GM12892 (cell line): ENCODE measurements around the gene LMBR1L.

ENCODE experiments used
- POLR2A ChIP-seq: IDR thresholded peaks from 2 replicates; pipeline ENCODE4 v1.6.1; 2011; ENCODE audit warnings: low read depth, low read length, control low read depth
- TAF1 ChIP-seq: IDR thresholded peaks from 2 replicates; pipeline ENCODE4 v1.6.1; 2011; ENCODE audit warnings: low read depth, mild to moderate bottlenecking, control low read depth, low read length, borderline replicate concordance

- TF ChIP-seq POLR2A: no peak
- no peak for TF ChIP-seq TAF1
Observed at GRCh38 chr12:49093792-49094159, 16.9 kb downstream of the LMBR1L start.
